Esophagus squamous epithelium (tissue), 5 donors: ENCODE data around the gene MRS2. TPM values are rescaled to one million over a fixed set of nuclear protein-coding genes. Genes with fewer than 3 reads are reported as not detected.
"Not testable (repeated sequence)": the region's sequence is repeated elsewhere in the genome, so short reads cannot be mapped to it uniquely, and the experiment has no call there.

Experiments used
- DNase-seq: peaks from one replicate; lab custom pipeline; 2025; lab: John Stamatoyannopoulos, UW
- H3K27ac ChIP-seq, 4 donors: fragments of 200-600 bp; sonication (generic); one replicate each; pipeline ENCODE4 v1.5.1; 2016 to 2019; ENCODE audit warnings: mild to moderate bottlenecking in 1 of 4
- H3K27me3 ChIP-seq, 4 donors: fragments of 200-600 bp; sonication (generic); 1 replicate in 3 of 4; 2 replicates in 1 of 4; pipeline versions ENCODE4 v1.5.1 to v1.6.0; 2017 to 2021; ENCODE audit warnings: antibody characterized with exemption in 1 of 4
- H3K36me3 ChIP-seq, 3 donors: fragments of 200-600 bp; sonication (generic); one replicate each; pipeline ENCODE4 v1.5.1; 2016 to 2019
- H3K4me1 ChIP-seq, 3 donors: fragments of 200-600 bp; sonication (generic); one replicate each; pipeline ENCODE4 v1.5.1; 2017 to 2019
- H3K4me3 ChIP-seq, 4 donors: fragments of 200-600 bp; sonication (generic); 1 replicate in 3 of 4; 2 replicates in 1 of 4; pipeline ENCODE4 v1.5.1; 2016 to 2019; ENCODE audit warnings: mild to moderate bottlenecking in 2 of 4, moderate library complexity in 1 of 4
- H3K9me3 ChIP-seq, 3 donors: fragments of 200-600 bp; sonication (generic); one replicate each; pipeline ENCODE4 v1.5.1; 2016 to 2019
- POLR2A ChIP-seq, 4 donors: fragments of 450-650 bp; IDR thresholded peaks; one replicate each; pipeline ENCODE4 v1.6.1; 2017; ENCODE audit warnings: antibody characterized with exemption in 4 of 4, mild to moderate bottlenecking in 4 of 4, moderate library complexity in 3 of 4
- WGBS, 2 donors: methylation state at CpG; one replicate each; pipeline ENCODE4 v1.1.5; 2018; 5-methylcytosine and 5-hydroxymethylcytosine counted together
- intact Hi-C: fragments of 100-400 bp; cut with DNase I; formaldehyde crosslinking; loops from one replicate; pipeline ENCODE4 v1.15.0; 2022
- total RNA-seq, 4 donors: library from RNA; depleted of rRNA; stranded (reverse); fragments of >200 nt; gene quantifications; one replicate each; pipeline ENCODE4 v1.1.0, GENCODE V29; 2016
- TF ChIP-seq, protein P1 (sequence below), 6 experiments: fragments of 450-650 bp in 4 of 6; fragments of 200-600 bp in 2 of 6; sonication (generic) in 2 of 6; IDR thresholded peaks; one replicate each; pipeline ENCODE4 v1.5.1; 2016 to 2019; ENCODE audit warnings: antibody characterized with exemption in 6 of 6, mild to moderate bottlenecking in 4 of 6, moderate library complexity in 4 of 6
- donor health status: DM: yes; HTN: yes; CAD: no.

Gene MRS2
- total RNA-seq, 4 donors from 2014 or later = 21.3 to 34.4 (median 29.3) TPM

DNA sequence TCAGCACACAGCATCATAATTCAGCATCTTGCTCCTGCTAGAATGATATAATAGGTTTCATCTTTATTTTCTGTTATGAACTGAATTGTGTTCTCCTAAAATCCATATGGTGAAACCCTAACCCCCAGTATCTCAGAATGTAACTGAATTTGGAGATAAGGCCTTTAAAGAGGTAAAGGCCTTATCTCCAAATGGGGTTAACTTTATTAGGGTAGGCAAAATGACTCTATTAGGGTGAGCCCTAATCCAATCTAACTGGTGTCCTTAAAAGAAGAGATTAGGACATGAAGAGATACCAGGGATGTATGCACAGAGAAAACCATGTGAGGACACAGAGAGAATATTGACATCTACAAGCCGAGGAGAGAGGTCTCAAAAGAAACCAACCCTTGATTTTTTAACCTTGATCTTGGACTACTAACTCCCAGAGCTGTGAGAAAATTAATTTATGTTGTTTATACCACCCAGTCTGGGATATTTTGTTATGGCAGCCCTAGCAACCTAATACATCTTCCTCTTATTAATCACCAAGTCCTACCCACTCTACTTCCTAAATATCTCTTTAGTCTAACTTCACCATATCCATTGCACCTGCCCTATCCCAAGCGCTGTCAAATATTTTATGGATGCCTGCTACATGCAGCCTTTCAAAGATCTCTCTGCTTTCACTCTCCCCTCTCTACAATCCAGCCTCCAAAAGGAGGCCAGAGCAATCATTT is 8.5 kb upstream of the MRS2 start:
- Histone ChIP-seq H3K4me3 (no peak overlapping the region), H3K27ac (no peak overlapping the region), H3K4me1 (peaks cover 0 to under 1% (median 0%) of the 10 kb centered on the region in 3 donors), H3K36me3 (no peaks in the 10 kb centered on the region), H3K9me3 (no peaks in the 10 kb centered on the region), H3K27me3 (peaks cover 0 to 30% (median 0%) of the 10 kb centered on the region in 4 donors)
- TF ChIP-seq, protein P1, sequence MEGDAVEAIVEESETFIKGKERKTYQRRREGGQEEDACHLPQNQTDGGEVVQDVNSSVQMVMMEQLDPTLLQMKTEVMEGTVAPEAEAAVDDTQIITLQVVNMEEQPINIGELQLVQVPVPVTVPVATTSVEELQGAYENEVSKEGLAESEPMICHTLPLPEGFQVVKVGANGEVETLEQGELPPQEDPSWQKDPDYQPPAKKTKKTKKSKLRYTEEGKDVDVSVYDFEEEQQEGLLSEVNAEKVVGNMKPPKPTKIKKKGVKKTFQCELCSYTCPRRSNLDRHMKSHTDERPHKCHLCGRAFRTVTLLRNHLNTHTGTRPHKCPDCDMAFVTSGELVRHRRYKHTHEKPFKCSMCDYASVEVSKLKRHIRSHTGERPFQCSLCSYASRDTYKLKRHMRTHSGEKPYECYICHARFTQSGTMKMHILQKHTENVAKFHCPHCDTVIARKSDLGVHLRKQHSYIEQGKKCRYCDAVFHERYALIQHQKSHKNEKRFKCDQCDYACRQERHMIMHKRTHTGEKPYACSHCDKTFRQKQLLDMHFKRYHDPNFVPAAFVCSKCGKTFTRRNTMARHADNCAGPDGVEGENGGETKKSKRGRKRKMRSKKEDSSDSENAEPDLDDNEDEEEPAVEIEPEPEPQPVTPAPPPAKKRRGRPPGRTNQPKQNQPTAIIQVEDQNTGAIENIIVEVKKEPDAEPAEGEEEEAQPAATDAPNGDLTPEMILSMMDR (IDR thresholded peaks at IDR 0.05) = no peak
- TF ChIP-seq POLR2A (IDR thresholded peaks at IDR 0.05) = no peak
- 79 to 85% methylated on average over 2 of the region's 2 CpGs for WGBS, 2 donors
- no peak for DNase-seq
- intact Hi-C loops = no loop called here

DNA sequence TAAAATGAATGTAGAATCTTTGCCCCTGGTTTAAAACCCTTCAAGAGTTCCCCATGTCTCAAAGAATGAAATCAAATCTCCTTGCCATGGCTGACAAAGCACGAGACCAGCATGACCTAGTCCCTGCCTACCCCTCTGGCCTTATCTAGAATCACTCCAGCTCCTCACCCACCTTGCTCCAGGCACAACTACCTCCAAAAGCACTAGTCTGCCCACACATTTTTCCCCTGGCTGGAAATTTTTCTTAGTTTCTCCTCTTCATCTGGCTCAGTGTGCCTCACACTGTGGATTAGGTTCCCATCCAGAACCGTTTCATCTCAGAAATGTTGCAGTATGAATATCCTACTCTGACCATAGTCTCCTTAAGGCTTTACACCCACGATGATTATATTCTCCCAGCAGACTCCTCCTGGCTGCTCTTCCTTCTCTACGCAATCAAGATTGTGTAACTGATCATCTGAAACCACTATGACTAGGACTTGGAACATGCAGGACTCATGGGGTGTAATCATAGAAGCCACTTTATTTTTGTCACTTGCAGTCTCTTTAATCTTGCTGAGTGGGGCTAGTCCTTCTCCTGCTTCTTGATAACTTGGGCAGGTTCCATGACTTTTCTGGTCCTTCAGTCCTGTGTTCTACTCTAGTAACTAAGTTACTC is 7.8 kb upstream of the MRS2 start:
- H3K27ac ChIP-seq = no peak overlapping the region
- WGBS, 2 donors = 66 to 69% methylated on average over 4 of the region's 4 CpGs

DNA sequence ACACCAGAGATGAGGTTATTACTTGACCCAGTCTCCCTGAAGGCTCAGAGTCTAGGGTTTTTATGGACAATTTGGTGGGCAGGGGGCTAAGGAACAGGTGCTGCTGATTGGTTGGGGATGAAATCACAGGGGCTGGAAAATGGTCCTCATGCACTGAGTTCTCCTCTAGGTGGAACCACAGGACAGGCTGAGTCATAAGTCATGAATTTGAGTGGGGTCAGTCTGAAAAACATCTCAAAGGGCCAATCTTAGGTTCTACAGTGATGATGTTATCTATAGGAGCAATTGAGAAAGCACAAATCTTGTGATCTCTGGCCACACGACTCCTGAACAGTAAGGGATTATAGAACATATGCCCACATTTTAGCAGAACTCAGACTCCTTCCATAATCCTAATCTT is 5.9 kb upstream of the MRS2 start:
- Histone ChIP-seq H3K27ac (no peak overlapping the region), H3K36me3 (no peaks in the 10 kb centered on the region), H3K4me3 (no peak overlapping the region), H3K27me3 (peaks cover 0 to 38% (median 0%) of the 10 kb centered on the region in 4 donors), H3K4me1 (no peaks in the 10 kb centered on the region), H3K9me3 (no peaks in the 10 kb centered on the region)
- TF ChIP-seq, protein P1 (IDR thresholded peaks at IDR 0.05) = no peak
- TF ChIP-seq POLR2A (IDR thresholded peaks at IDR 0.05) = no peak
- intact Hi-C loops = no loop called here
- no peak for DNase-seq
- 70 to 88% methylated on average over 1 of the region's 1 CpG for WGBS, 2 donors

More for the DNA sequence above, 7.8 kb upstream of the MRS2 start:
- H3K4me3 ChIP-seq = no peak overlapping the region
- H3K36me3 ChIP-seq = no peaks in the 10 kb centered on the region
- DNase-seq = no peak
- intact Hi-C loops = no loop called here
- H3K9me3 ChIP-seq = no peaks in the 10 kb centered on the region
- TF ChIP-seq, protein P1 (IDR thresholded peaks at IDR 0.05) = no peak
- TF ChIP-seq POLR2A (IDR thresholded peaks at IDR 0.05) = no peak
- no peaks in the 10 kb centered on the region for H3K4me1 ChIP-seq
- H3K27me3 ChIP-seq = peaks cover 0 to 37% (median 0%) of the 10 kb centered on the region in 4 donors

DNA sequence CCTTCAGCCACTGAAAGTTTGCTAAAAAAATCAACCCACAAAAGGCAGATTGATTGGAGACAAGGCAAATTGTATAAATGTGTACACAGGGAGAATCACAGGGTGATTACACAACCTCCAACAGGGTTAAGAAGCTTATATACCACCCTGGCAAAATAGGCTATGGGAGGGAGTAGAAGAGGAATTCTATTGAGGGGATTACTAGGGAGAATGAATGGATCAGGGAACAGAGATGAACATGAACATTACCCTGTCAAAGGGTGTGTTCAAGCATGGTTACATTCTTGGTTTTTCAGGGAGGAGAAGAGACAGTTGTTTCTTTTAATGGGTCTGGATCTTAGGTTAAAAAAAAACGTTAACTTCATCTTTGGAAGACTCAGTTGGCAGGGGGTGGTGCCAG is 5.1 kb upstream of the MRS2 start:
- H3K27me3 ChIP-seq = peaks cover 0 to 38% (median 0%) of the 10 kb centered on the region in 4 donors
- H3K27ac ChIP-seq = no peak overlapping the region
- intact Hi-C loops = no loop called here
- TF ChIP-seq, protein P1 (IDR thresholded peaks at IDR 0.05) = no peak
- TF ChIP-seq POLR2A (IDR thresholded peaks at IDR 0.05) = no peak
- peaks cover 4 to 7% (median 5%) of the 10 kb centered on the region in 3 donors for H3K4me1 ChIP-seq
- no peaks in the 10 kb centered on the region for H3K9me3 ChIP-seq
- H3K4me3 ChIP-seq = no peak overlapping the region
- DNase-seq = no peak
- 29 to 45% methylated on average over 1 of the region's 1 CpG for WGBS, 2 donors
- H3K36me3 ChIP-seq = no peaks in the 10 kb centered on the region

DNA sequence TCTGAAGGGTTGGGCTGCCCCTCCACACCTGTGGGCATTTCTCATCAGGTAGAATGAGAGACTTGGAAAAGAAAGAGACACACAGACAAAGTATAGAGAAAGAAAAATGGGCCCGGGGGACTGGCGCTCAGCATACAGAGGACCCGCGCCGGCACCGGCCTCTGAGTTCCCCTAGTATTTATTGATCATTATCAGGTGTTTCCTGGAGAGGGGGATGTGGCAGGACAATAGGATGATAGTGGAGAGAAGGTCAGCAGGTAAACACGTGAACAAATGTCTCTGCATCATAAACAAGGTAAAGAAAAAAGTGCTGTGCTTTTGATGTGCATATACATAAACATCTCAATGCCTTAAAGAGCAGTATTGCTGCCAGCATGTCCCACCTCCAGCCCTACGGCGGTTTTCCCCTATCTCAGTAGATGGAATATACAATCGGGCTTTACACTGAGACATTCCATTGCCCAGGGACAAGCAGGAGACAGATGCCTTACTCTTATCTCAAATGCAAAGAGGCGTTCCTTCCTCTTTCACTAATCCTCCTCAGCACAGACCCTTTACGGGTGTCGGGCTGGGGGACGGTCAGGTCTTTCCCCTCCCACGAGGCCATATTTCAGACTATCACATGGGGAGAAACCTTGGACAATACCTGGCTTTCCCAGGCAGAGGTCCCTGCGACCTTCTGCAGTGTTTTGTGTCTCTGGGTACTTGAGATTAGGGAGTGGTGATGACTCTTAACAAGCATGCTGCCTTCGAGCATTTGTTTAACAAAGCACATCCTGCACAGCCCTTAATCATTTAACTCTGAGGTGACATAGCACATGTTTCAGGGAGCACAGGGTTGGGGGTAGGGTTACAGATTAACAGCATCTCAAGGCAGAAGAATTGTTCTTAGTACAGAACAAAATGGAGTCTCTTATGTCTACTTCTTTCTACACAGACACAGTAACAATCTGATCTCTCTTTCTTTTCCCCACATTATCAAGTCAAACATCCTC is 2.4 kb upstream of the MRS2 start:
- H3K27ac ChIP-seq, H3K36me3 ChIP-seq, H3K9me3 ChIP-seq, H3K4me3 ChIP-seq, intact Hi-C loops, DNase-seq: not testable (repeated sequence)
- 17 to 18% methylated on average over 17 of the region's 17 CpGs for WGBS, 2 donors
- Histone ChIP-seq H3K4me1 (peaks cover 5 to 28% (median 8%) of the 10 kb centered on the region in 3 donors), H3K27me3 (peaks cover 0 to 38% (median 0%) of the 10 kb centered on the region in 4 donors)
